HG03558 (cell line): Measurements from ENCODE around the gene TIPRL.

Source experiments
- ATAC-seq: cut with Tn5 transposase; IDR thresholded peaks from one replicate; pipeline ENCODE4 v1.9.1; 2021; ENCODE audit warnings: moderate number of reproducible peaks; ENCODE audit not compliant: unreplicated experiment; ENCODE audit errors: extremely low read depth

Gene TIPRL

DNA sequence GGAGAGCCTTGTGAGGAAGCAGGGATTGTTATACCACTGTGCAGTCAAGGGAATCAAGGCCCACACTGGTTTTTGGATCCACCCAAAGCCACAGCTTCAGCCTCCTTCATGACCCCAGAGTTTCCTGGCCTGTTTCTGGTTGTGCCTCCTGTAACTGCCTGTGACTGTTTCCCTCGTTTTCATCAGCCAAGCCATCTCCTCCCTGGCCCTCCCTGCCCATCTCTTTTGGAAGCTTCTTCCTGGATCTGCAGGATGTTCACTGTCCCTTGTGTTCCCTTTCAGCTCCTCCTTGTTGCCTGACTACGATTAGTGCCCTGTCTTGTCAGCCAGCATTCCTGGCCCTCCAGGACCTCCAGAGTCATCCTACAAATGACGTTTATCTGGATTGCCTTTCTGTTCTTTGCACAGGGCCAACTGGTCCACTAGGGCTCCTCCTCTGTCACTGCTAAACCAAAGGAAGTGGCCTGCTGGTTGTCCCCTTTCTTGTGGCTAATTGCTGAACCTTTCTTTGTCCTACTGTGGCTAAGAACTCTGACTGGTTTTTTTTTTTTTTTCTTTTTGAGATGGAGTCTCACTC, 65.0 kb downstream of the TIPRL start:
- no peak for ATAC-seq

DNA sequence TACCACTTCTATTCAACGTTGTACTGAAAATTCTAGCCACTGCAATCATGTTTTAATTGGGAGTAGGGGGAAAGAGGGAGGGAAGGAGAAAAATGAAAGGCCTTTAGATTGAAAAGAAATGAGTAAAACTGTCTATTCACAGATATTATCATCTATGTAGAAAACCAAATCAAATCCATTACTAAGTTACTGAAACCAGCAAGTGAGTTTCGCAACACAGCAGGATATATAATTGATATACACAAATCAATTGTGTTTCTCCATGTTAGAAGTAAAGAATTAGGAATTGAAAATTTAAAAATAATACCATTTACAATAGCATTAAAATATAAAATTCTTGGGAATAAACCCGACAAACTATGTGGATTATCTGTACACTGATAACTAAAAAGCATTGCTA, 66.3 kb downstream of the TIPRL start:
- ATAC-seq: no peak

DNA sequence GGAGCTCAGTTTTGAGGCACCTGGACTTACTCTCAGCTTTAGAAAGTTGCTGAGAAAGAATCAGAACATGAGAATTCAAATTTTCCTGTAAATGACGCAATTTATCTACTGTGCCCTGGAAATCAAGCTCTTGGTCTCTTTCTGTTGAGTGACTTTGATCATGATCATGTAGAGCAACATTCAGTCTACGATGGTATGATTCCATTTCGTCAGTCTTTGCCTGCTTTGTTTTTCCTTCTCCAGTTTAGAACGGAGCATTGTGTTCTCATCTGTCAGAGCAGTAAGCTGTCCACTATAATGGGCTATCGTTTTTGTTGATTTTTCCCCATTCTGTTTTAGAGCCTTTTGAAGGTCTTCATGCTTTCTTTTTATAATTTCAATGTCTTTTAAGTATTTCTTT, 67.7 kb downstream of the TIPRL start:
- ATAC-seq: no peak
